Thyroid gland (tissue), 4 donors: ENCODE results near the gene DEPDC7.

Experiments
- CTCF ChIP-seq, 6 experiments: fragments of 200-600 bp in 3 of 6; fragments of 450-650 bp in 3 of 6; sonication (generic) in 3 of 6; IDR thresholded peaks; one replicate each; pipeline ENCODE4 v1.5.1; 2016 to 2019; ENCODE audit warnings: antibody characterized with exemption in 6 of 6, mild to moderate bottlenecking in 2 of 6, inconsistent platforms in 1 of 6, moderate library complexity in 1 of 6
- POLR2A ChIP-seq, 2 donors: fragments of 450-650 bp; IDR thresholded peaks; one replicate each; pipeline ENCODE4 v1.6.1; 2017; ENCODE audit warnings: antibody characterized with exemption in 2 of 2, mild to moderate bottlenecking in 2 of 2, moderate library complexity in 1 of 2

GRCh38 chr11:32972781-32973180 is 42.9 kb upstream of the DEPDC7 start:
- TF ChIP-seq CTCF (IDR thresholded peaks at IDR 0.05) (no peak), POLR2A (IDR thresholded peaks at IDR 0.05) (no peak)
